Stimulated activated naive CD8-positive, alpha-beta T cell treated with anti-CD3 and anti-CD28 coated beads, Interleukin-15, amount 100 ng/mL, for 72 hours (primary cell): ENCODE results near the gene DBP.
"Not testable (repeated sequence)": the region's sequence is repeated elsewhere in the genome, so short reads cannot be mapped to it uniquely, and the experiment has no call there.

ENCODE experiments used
- ATAC-seq: fragments of 150-1000 bp; cut with Tn5 transposase; 2 replicates; pipeline ENCODE4 v1.10.0; 2021; ENCODE audit warnings: mild to moderate bottlenecking, moderate library complexity
- DNase-seq, 2 donors: peaks; one replicate each; pipeline ENCODE4 v3.0.0; 2021 to 2022
- H3K27ac Mint-ChIP-seq, 2 donors: one replicate each; pipeline ENCODE4 v1.8.0; 2022; ENCODE audit warnings: mild to moderate bottlenecking in 2 of 2, mixed read lengths in 2 of 2, moderate library complexity in 2 of 2
- H3K27me3 Mint-ChIP-seq: one replicate; pipeline ENCODE4 v1.8.0; 2022; ENCODE audit warnings: mixed read lengths
- H3K4me1 Mint-ChIP-seq: one replicate; pipeline ENCODE4 v1.8.0; 2022; ENCODE audit warnings: mild to moderate bottlenecking, mixed read lengths
- H3K4me3 Mint-ChIP-seq, 2 donors: one replicate each; pipeline ENCODE4 v1.8.0; 2022; ENCODE audit warnings: mild to moderate bottlenecking in 2 of 2, mixed read lengths in 2 of 2, moderate library complexity in 1 of 2
- H3K9me3 Mint-ChIP-seq, 2 donors: one replicate each; pipeline ENCODE4 v1.8.0; 2022; ENCODE audit warnings: mixed read lengths in 2 of 2

Gene DBP

DNA sequence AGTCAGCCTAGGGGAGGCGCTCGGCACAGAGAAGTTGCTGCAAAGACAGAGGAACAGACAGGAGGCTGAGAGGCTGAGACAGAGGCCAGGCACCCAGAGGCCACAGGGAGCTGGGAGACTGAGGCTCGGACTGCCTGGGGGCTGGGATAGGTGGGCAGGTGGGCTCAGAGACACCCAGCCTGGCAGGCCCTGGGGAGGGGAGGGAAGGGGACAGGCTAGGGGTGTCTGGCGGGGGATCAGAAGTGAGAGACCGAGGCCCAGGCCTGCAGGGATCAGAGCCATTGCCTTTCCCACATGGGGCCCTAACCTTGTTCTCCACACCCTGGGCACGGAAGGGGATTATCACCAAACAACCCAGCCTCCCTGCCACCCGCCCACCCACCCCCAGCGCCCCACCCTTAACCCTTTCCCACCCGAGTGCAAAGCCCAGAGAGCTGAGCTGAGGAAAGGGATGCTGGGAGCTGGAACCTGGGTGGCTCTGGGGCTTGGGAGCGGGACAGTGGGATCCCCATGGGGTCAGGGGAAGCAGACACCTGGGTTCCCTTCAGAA, 34.3 kb upstream of the DBP start:
- DNase-seq (no peak), ATAC-seq (no peak)
- Mint-ChIP-seq H3K27me3 (no peaks in the 10 kb centered on the region), H3K27ac (no peak overlapping the region), H3K4me1 (peaks cover 10% of the 10 kb centered on the region), H3K4me3 (no peak overlapping the region), H3K9me3 (peaks cover 0 to 9% of the 10 kb centered on the region in 2 donors)

DNA sequence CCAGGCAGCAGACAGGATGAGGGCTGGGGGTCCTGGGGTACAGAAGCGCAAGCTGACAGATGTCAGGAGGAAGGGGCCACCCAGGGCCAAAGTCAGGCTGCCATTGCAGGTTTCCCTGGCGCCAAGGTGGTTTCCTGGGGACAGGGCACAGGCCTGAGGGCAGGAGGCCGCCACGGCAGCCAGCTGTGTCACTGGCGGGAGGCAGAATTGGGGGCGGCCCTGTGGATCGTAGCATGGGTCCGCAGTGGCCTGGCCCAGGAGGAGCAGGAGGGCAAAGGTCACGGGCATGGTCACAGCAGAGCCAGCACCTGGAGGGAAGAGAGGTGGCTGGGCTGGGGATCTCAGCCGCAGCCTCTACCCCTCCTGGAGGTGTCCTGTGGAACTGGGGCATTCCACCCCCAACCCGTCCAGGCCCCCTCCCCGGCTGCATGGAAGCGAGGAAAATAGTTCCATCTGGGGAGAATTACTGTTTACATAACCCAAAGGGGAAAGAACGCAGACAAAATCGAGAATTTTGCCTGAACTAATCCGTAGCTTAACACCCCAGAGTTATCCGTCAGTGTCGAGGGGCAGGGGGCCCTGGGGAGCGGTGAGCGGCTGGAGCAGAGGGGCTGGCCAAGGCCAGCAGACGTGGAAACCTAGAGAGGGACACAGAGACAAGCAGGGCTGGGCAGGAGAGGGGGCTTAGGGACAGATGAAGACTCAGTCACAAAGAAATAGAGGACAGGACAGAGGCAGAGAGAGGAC, 33.7 kb upstream of the DBP start:
- Mint-ChIP-seq H3K9me3 (peaks cover 0 to 9% of the 10 kb centered on the region in 2 donors), H3K27ac (peak overlapping the region in 1 of 2 donors; percentile 60), H3K4me3 (no peak overlapping the region), H3K27me3 (no peaks in the 10 kb centered on the region), H3K4me1 (peaks cover 10% of the 10 kb centered on the region)
- DNase-seq, result no peak
- ATAC-seq, result no peak

DNA sequence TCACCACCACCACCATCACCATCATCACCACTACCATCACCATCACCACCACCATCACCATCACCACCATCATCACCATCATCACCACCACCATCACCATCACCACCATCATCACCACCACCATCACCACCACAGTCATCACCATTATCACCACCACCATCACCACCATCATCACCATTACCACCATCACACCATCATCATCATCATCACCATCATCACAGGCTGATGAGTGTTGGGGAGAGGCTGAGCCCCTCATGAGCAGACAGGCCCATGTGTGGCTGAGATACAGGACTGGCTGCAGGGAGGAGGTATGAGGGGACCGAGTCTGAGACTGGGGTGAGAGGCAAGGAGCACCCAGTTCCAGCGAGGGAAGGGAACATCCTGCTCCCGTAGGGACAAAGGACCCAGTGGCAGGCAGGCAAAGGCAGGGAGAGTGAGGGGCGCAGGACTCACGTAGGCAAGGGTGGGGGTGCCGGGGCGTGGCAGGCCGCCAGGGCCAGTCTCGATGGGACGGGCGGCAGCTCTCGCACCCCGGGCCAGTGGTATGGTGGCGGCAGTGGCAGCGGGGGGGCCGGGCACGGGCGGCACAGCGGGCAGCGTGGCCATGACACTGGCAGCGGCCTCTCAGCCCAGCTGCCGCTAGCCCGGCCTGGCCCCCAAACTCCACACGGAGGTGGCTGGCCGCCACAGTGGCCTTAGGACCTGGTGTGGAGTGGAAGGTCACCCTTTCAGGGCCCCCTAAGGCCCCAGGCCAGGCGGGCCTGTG, 32.9 kb upstream of the DBP start:
- H3K4me3 Mint-ChIP-seq, result peak overlapping the region in 1 of 2 donors; percentile 7
- peak overlapping the region; percentile 2 to 81 for H3K27ac Mint-ChIP-seq
- ATAC-seq (no peak), DNase-seq (no peak)
- H3K4me1 Mint-ChIP-seq, result peaks cover 3% of the 10 kb centered on the region
- H3K27me3 Mint-ChIP-seq, result no peaks in the 10 kb centered on the region
- H3K9me3 Mint-ChIP-seq, result peaks cover 0 to 9% of the 10 kb centered on the region in 2 donors

DNA sequence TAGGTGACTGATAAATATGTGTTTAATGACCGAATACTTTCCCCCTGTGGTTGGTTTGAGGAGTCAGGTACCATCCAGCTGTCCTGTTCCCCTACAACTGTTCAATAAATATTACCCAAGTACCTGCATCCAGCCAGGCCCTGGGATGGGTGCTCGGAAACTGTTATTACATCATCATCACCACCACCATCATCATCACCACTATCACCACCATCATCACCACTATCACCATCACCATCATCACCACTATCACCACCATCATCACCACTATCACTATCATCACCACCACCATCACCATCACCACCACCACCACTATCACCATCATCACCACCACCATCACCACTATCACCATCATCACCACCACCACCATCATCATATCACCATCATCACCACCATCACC, 31.6 kb upstream of the DBP start:
- H3K4me1 Mint-ChIP-seq, result no peaks in the 10 kb centered on the region
- H3K4me3 Mint-ChIP-seq, result no peak overlapping the region
- DNase-seq (no peak), ATAC-seq (no peak)
- no peaks in the 10 kb centered on the region for H3K27me3 Mint-ChIP-seq
- H3K9me3 Mint-ChIP-seq, result peaks cover 0 to 9% of the 10 kb centered on the region in 2 donors
- H3K27ac Mint-ChIP-seq, result peak overlapping the region; percentile 16 to 28

DNA sequence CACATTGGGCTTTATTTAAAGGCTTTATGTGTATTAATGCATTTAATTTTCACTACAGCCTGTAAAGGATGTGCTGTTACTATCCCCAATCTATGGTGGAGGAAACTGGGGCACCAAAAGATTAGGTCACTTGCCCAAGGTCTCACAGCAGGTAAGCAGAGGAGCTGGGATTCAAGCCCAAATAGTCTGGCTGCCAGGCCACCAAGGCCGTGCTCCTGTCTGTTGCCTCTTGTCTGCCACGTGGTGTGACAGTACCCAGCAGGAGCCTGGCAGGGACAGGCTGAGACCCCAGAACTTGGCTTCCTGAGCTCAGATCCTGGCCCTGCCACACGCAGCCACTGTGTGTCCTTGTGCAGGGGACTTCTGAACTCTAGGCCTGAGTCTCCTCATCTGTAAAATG, 31.2 kb upstream of the DBP start:
- Mint-ChIP-seq H3K4me3 (no peak overlapping the region), H3K27ac (no peak overlapping the region), H3K27me3 (no peaks in the 10 kb centered on the region), H3K9me3 (peaks cover 0 to 9% of the 10 kb centered on the region in 2 donors), H3K4me1 (no peaks in the 10 kb centered on the region)
- no peak for DNase-seq
- peak; percentile 17 for ATAC-seq

DNA sequence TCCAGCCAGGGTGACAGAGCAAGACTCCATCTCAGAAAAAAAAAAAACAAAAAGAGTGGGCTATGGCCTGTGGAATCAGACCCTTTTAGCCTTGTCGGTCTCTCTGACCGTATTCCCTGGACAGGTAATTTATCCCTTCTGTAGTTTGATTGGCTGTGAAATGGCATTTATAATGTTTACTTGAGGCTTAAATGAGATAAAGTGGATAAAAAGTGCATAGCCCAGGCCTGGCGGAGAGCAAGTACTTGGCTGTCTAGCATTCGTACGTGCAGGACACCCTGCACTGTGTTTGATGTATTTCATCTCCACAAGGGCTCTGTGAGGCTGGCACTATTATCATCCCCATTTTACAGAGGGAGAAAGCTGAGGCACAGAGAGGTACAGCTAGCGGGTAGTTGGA, 28.6 kb upstream of the DBP start:
- H3K9me3 Mint-ChIP-seq, result peaks cover 0 to 9% of the 10 kb centered on the region in 2 donors
- no peak for ATAC-seq
- H3K27ac Mint-ChIP-seq, result no peak overlapping the region
- no peak for DNase-seq
- peaks cover 6% of the 10 kb centered on the region for H3K4me1 Mint-ChIP-seq
- no peaks in the 10 kb centered on the region for H3K27me3 Mint-ChIP-seq
- no peak overlapping the region for H3K4me3 Mint-ChIP-seq

DNA sequence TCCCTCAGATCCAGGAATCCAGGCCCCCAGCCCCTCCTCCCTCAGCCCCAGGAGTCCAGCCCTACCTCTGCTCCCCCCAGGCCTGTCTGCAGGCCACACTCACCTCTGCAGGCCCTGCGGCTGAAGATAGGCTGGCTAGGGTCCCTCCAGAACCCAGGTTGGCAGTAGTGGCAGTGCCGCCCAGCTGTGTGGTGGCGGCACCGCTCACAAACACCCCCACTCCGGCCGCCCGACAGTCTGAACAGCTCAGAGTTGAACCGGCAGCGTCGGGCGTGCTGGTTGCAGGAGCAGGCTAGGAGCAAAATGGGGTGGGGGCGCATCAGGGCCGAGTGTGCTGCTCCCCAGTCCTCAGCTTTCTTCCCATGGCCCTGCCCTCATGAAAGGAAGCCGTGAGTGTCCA, 27.3 kb upstream of the DBP start:
- Mint-ChIP-seq H3K4me1 (peaks cover 9% of the 10 kb centered on the region), H3K4me3 (no peak overlapping the region), H3K9me3 (peaks cover 0 to 1% of the 10 kb centered on the region in 2 donors), H3K27ac (no peak overlapping the region), H3K27me3 (no peaks in the 10 kb centered on the region)
- ATAC-seq (no peak), DNase-seq (no peak)

DNA sequence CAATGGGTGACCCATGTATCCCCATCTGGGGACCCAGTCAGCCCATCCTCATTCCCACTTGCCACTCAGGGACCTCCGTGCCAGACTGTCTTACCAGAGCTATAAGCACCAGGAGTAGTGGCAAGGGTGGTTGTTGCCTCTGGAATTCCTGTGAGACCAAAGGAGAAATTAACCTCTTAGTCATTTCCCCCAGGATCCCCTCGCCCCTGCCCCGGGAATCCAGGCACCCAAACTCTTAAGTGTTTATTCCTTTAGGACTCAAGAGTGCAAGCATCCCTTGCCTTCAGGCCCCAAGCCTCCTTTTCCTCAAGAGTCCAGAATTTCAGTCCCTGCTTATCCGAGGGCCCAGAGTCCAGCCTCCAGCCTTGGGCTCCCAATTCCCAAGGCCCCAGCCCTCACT, 26.5 kb upstream of the DBP start:
- DNase-seq (no peak), ATAC-seq (no peak)
- peaks cover 9% of the 10 kb centered on the region for H3K4me1 Mint-ChIP-seq
- no peaks in the 10 kb centered on the region for H3K27me3 Mint-ChIP-seq
- no peak overlapping the region for H3K27ac Mint-ChIP-seq
- no peaks in the 10 kb centered on the region for H3K9me3 Mint-ChIP-seq
- H3K4me3 Mint-ChIP-seq, result no peak overlapping the region

DNA sequence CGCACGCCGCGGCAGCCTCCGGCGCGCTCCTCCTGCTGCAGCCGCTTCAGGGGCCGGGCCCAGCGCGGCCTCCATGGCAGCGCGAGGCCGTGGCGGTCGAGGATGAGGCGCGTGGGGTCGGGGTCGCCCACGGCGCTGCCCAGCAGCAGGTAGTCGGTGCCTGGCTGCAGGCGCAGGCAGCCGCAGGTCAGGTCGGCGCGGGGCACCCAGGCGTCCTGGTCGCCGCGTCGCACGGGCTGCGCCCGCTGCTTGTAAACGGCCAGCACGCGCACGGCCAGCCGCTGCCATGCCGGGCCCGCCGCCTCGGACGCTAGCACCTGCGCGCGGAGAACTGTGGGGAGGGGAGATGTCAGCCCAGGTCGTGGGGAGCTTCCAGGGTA, 24.5 kb upstream of the DBP start:
- ATAC-seq (no peak), DNase-seq (no peak)
- H3K27me3 Mint-ChIP-seq, result no peaks in the 10 kb centered on the region
- no peak overlapping the region for H3K4me3 Mint-ChIP-seq
- no peaks in the 10 kb centered on the region for H3K9me3 Mint-ChIP-seq
- H3K4me1 Mint-ChIP-seq, result peaks cover 9% of the 10 kb centered on the region
- no peak overlapping the region for H3K27ac Mint-ChIP-seq

DNA sequence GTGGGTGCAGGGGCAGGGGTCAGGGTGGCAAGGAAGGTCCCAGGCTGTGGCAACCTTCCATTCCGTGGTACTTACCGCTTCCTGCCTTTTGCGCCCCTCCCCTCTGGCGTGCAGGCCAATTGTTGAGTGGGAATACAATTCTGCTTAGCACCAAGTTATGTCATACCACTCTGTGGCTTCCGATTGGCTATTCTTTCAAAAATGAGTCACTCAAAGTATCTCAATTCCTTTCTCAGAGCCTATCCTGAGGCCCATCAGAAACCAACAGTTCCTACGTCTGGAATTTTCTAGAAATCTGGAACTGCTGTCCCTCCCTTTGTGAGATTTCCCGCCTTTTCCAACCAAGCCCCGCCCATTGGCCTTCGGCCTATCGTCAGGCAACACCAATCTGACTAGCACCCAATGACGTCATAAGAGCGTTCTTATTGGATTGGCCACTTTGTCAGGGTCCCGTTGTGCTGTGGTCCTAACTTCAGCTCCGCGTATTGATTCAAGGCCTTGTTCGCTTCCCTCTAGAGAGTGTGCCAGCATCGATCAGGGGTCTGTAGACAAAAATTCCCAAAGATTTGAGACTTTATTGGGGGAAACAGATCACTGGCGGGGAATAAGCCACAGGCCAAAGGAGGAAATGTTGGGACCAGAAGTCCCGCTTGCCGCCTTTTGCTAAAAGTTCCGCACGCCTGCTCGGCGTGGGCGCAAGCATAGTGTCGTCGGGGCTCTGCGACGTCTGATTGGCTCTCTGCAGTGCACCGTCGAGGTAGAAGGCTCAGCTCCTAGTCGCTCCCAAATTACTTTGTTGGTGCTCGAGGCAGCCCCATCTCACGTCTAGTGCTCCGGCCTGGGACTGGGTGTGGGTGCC, 23.9 kb upstream of the DBP start:
- Mint-ChIP-seq H3K27me3 (no peaks in the 10 kb centered on the region), H3K27ac (peak overlapping the region; percentile 94 to 99), H3K9me3 (no peaks in the 10 kb centered on the region), H3K4me3 (peak overlapping the region; percentile 67 to 75), H3K4me1 (peaks cover 9% of the 10 kb centered on the region)
- ATAC-seq (peak; percentile 96), DNase-seq (peak; percentile 85 to 88)

DNA sequence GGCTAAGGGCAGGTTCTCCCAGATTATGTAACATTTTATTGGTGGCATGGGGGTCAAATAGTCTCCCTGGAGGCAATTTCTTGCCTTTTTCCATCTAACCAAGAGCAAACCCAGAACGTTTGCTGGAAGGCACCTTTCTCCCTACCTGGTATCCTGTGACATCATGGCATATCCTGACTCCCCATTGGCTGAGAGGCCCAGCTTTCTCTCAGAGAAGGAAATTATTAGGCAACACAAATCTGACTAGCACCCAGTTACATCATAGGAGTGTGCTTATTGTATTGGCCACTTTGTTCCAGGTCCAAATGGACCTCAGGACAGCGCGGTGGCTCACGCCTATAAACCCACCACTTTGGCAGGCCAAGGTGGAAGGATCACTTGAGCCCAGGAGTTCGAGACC, 22.6 kb upstream of the DBP start:
- H3K27ac Mint-ChIP-seq, result no peak overlapping the region
- no peak overlapping the region for H3K4me3 Mint-ChIP-seq
- peaks cover 9% of the 10 kb centered on the region for H3K4me1 Mint-ChIP-seq
- no peak for DNase-seq
- H3K27me3 Mint-ChIP-seq, result no peaks in the 10 kb centered on the region
- no peak for ATAC-seq
- H3K9me3 Mint-ChIP-seq, result no peaks in the 10 kb centered on the region

DNA sequence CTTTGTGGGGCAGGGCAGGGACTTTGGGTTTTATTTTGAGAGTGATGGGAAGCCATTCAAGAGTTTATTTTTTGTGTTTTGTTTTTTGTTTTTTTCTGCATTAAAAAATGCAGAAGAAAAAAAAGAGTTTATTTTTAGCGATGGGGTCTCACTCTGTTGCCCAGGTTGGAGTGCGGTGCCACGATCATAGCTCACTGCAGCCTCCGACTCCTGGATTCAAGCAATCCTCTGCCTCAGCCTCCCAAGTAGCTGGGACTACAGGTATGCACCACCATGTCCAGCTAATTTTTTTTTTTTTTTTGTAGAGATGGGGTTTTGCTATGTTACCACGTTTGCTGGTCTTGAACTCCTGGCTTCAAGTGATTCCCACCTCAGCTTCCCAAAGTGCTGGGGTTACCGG, 21.3 kb upstream of the DBP start:
- no peak overlapping the region for H3K4me3 Mint-ChIP-seq
- H3K4me1 Mint-ChIP-seq, result peaks cover 9% of the 10 kb centered on the region
- H3K27me3 Mint-ChIP-seq, result no peaks in the 10 kb centered on the region
- ATAC-seq (no peak), DNase-seq (no peak)
- no peak overlapping the region for H3K27ac Mint-ChIP-seq
- no peaks in the 10 kb centered on the region for H3K9me3 Mint-ChIP-seq

DNA sequence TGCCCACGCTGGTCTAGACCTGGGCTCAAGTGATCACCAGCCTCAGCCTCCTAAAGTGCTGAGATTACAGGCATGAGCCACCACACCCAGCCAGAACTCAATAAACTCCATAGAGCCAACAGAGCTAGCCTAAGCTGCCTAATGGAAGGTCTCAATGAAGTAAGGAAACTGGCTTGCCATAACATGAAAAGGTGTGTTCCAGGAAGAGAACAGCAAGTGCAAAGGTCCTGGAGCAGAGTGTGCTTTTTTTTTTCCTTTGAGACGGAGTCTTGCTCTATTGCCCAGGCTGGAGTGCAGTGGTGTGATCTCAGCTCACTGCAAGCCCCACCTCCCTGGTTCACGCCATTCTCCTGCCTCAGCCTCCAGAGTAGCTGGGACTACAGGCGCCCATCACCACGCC, 20.6 kb upstream of the DBP start:
- H3K27me3 Mint-ChIP-seq, H3K27ac Mint-ChIP-seq, DNase-seq, H3K9me3 Mint-ChIP-seq, H3K4me1 Mint-ChIP-seq, ATAC-seq, H3K4me3 Mint-ChIP-seq: not testable (repeated sequence)

DNA sequence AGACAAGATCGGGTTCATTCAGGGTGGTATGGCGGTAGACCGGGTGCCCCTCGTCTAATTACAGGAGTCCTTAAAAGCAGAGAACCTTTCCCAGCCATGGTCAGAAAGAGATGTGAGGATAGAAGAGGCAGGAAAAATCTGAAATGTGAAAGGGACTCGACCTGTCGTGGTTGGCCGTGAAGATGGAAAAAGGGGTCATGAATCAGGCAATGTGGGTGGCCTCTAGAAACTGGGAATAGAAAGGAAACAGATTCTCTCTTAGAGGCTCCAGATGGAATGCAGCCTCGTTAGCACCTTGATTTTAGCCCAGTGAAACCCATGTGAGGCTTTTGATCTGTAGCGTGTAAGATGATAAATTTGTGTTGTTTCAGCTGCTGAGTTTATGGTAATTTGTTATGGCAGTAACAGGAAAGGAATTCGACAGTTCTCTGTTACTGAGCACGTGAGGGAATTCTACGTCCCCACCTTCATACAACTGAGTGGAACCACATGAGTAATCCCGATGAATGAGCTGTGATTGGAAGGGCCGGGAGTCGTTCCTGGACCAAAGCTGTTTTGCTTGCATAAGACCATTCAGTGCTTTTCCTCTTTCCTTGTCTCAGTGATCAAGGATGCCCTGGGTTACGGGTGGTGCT, 19.8 kb upstream of the DBP start:
- Mint-ChIP-seq H3K27me3 (no peaks in the 10 kb centered on the region), H3K9me3 (no peaks in the 10 kb centered on the region), H3K27ac (no peak overlapping the region), H3K4me1 (peaks cover 9% of the 10 kb centered on the region), H3K4me3 (no peak overlapping the region)
- ATAC-seq, result no peak
- no peak for DNase-seq
